ENCODE data around the gene NAA25.

- TF ChIP-seq CTCF (IDR thresholded peaks at IDR 0.05; ENCODE audit: insufficient read depth, low read length, poor library complexity, severe bottlenecking) (no peak), EZH2phosphoT487 (conservative IDR thresholded peaks at IDR 0.05; ENCODE audit: low read length) (no peak)
These were observed 4.0 kb upstream of the NAA25 start for GRCh38 chr12:112112409-112113133.
